ENCODE measurements around the gene ANKMY1. TPM values are rescaled to one million over a fixed set of nuclear protein-coding genes. Genes with fewer than 3 reads are reported as not detected.

Gene ANKMY1
- total RNA-seq, 2 experiments from 2014 or later: 25.7 to 26.2 TPM

GRCh38 chr2:240458900-240459391 lies 98.8 kb downstream of the ANKMY1 start:
- Mint-ChIP-seq H3K4me3 (no peak overlapping the region), H3K36me3 (ENCODE audit: low read depth) (no peaks in the 10 kb centered on the region), H3K9me3 (no peaks in the 10 kb centered on the region), H3K4me1 (ENCODE audit: low read depth) (peaks cover 10% of the 10 kb centered on the region), H3K27me3 (peaks cover 21% of the 10 kb centered on the region), H3K27ac (no peak overlapping the region)
- Histone ChIP-seq H3K4me1 (ENCODE audit: insufficient read depth, low read length) (peaks cover 11% of the 10 kb centered on the region), H3K9me3 (ENCODE audit: control insufficient read depth in 1 of 2, insufficient read depth in 1 of 2, low read length in 2 of 2) (peaks cover 0 to 24% of the 10 kb centered on the region in 2 experiments), H3K36me3 (ENCODE audit: insufficient read depth, low read length) (no peaks in the 10 kb centered on the region), H3K4me3 (ENCODE audit: low read length) (no peak overlapping the region), H3K27ac (ENCODE audit: low read depth in 1 of 2, low read length in 2 of 2) (no peak overlapping the region), H3K27me3 (ENCODE audit: control insufficient read depth in 1 of 2, insufficient read depth in 2 of 2, low read length in 2 of 2) (peaks cover 11 to 32% of the 10 kb centered on the region in 2 experiments)
- no peak for ATAC-seq (ENCODE audit: poor library complexity)
- intact Hi-C loops (cut with DNase I, micrococcal nuclease): no loop called here
- no peak for TF ChIP-seq CTCF (IDR thresholded peaks at IDR 0.05)
- POLR2A ChIA-PET: no interaction called here
- DNase-seq: no peak
- CTCF ChIA-PET: no interaction called here

GRCh38 chr2:240458044-240458899 lies 99.5 kb downstream of the ANKMY1 start:
- DNase-seq: no peak
- Histone ChIP-seq H3K4me3 (ENCODE audit: low read length) (no peak overlapping the region), H3K36me3 (ENCODE audit: insufficient read depth, low read length) (no peaks in the 10 kb centered on the region), H3K27ac (ENCODE audit: low read depth in 1 of 2, low read length in 2 of 2) (no peak overlapping the region), H3K27me3 (ENCODE audit: control insufficient read depth in 1 of 2, insufficient read depth in 2 of 2, low read length in 2 of 2) (peaks cover 14 to 33% of the 10 kb centered on the region in 2 experiments), H3K4me1 (ENCODE audit: insufficient read depth, low read length) (peaks cover 14% of the 10 kb centered on the region), H3K9me3 (ENCODE audit: control insufficient read depth in 1 of 2, insufficient read depth in 1 of 2, low read length in 2 of 2) (peaks cover 0 to 23% of the 10 kb centered on the region in 2 experiments)
- ChIA-PET CTCF (no interaction called here), POLR2A (no interaction called here)
- no peak overlapping the region for H3K27ac Mint-ChIP-seq
- H3K4me1 Mint-ChIP-seq (ENCODE audit: low read depth): peaks cover 11% of the 10 kb centered on the region
- ATAC-seq (ENCODE audit: poor library complexity): no peak
- no peak overlapping the region for H3K4me3 Mint-ChIP-seq
- no peak for TF ChIP-seq CTCF (IDR thresholded peaks at IDR 0.05)
- no peaks in the 10 kb centered on the region for H3K36me3 Mint-ChIP-seq (ENCODE audit: low read depth)
- intact Hi-C loops (cut with DNase I, micrococcal nuclease): no loop called here
- H3K9me3 Mint-ChIP-seq: no peaks in the 10 kb centered on the region
- H3K27me3 Mint-ChIP-seq: peaks cover 23% of the 10 kb centered on the region

GRCh38 chr2:240457223-240458043 lies 100.4 kb downstream of the ANKMY1 start:
- no peaks in the 10 kb centered on the region for H3K36me3 ChIP-seq (ENCODE audit: insufficient read depth, low read length)
- intact Hi-C loops (cut with DNase I, micrococcal nuclease): no loop called here
- no peak for ATAC-seq (ENCODE audit: poor library complexity)
- H3K27ac Mint-ChIP-seq: no peak overlapping the region
- H3K4me3 ChIP-seq (ENCODE audit: low read length): no peak overlapping the region
- POLR2A ChIA-PET: no interaction called here
- no peaks in the 10 kb centered on the region for H3K36me3 Mint-ChIP-seq (ENCODE audit: low read depth)
- H3K9me3 ChIP-seq (ENCODE audit: control insufficient read depth in 1 of 2, insufficient read depth in 1 of 2, low read length in 2 of 2): peaks cover 0 to 21% of the 10 kb centered on the region in 2 experiments
- DNase-seq: no peak
- H3K27me3 ChIP-seq (ENCODE audit: control insufficient read depth in 1 of 2, insufficient read depth in 2 of 2, low read length in 2 of 2): peaks cover 14 to 33% of the 10 kb centered on the region in 2 experiments
- CTCF ChIA-PET: no interaction called here
- peaks cover 23% of the 10 kb centered on the region for H3K27me3 Mint-ChIP-seq
- H3K4me1 ChIP-seq (ENCODE audit: insufficient read depth, low read length): peaks cover 14% of the 10 kb centered on the region
- no peak overlapping the region for H3K4me3 Mint-ChIP-seq
- no peaks in the 10 kb centered on the region for H3K9me3 Mint-ChIP-seq
- peaks cover 11% of the 10 kb centered on the region for H3K4me1 Mint-ChIP-seq (ENCODE audit: low read depth)
- no peak overlapping the region for H3K27ac ChIP-seq (ENCODE audit: low read depth in 1 of 2, low read length in 2 of 2)
- TF ChIP-seq CTCF (IDR thresholded peaks at IDR 0.05): no peak
